Lung microvascular endothelial cell (primary cell): ENCODE results near the gene RARA. TPM values are rescaled to one million over a fixed set of nuclear protein-coding genes. Genes with fewer than 3 reads are reported as not detected.

ENCODE experiments used
- DNase-seq, 2 donors: peaks; one replicate each; pipeline versions ENCODE4 v3.0.0 to v3.0.0-alpha.2; 2010; ENCODE audit warnings: low read depth in 2 of 2
- total RNA-seq: library from RNA; depleted of rRNA; stranded (reverse); fragments of >200 nt; gene quantifications from 2 replicates; pipeline ENCODE4 v1.2.1, GENCODE V29; 2014

RARA gene
- total RNA-seq: 5.4 and 6.0 TPM in 2 replicates

- DNase-seq: peak in 1 of 2 donors; percentile 53
These were observed at the start of gene RARA for GRCh38 chr17:40309031-40309948. TSS of gene RARA (plus strand) at chr17:40309180. CDS start at chr17:40331219, 22,039 bp downstream.

- DNase-seq: no peak
These were observed 49.5 kb upstream of the RARA start for GRCh38 chr17:40259505-40259904.

GRCh38 chr17:40260528-40260927 is 48.5 kb upstream of the RARA start:
- DNase-seq: no peak

- no peak for DNase-seq
These were observed 44.4 kb upstream of the RARA start for GRCh38 chr17:40264458-40265185.

- no peak for DNase-seq
These were observed 43.6 kb upstream of the RARA start for GRCh38 chr17:40265337-40265736.

GRCh38 chr17:40266882-40267281 is 42.1 kb upstream of the RARA start:
- no peak for DNase-seq

GRCh38 chr17:40268141-40268712 is 40.8 kb upstream of the RARA start:
- DNase-seq: no peak

- no peak for DNase-seq
These were observed 30.6 kb upstream of the RARA start for GRCh38 chr17:40278414-40278813.

- no peak for DNase-seq
These were observed 29.6 kb upstream of the RARA start for GRCh38 chr17:40279402-40279801.

GRCh38 chr17:40281663-40282062 is 27.3 kb upstream of the RARA start:
- DNase-seq: no peak

GRCh38 chr17:40283662-40284061 is 25.3 kb upstream of the RARA start:
- peak in 1 of 2 donors; percentile 77 for DNase-seq

GRCh38 chr17:40284085-40284713 is 24.8 kb upstream of the RARA start:
- DNase-seq: peak; percentile 49 to 65

GRCh38 chr17:40286473-40286872 is 22.5 kb upstream of the RARA start:
- no peak for DNase-seq

GRCh38 chr17:40287159-40287493 is 21.9 kb upstream of the RARA start:
- DNase-seq: no peak

GRCh38 chr17:40287494-40288369 is 21.2 kb upstream of the RARA start, which contains the start of gene CDC6:
TSS of gene CDC6 (plus strand) at chr17:40287879. CDS start at chr17:40289421, 1,542 bp downstream.
- DNase-seq: peak; percentile 99

- peak; percentile 88 to 93 for DNase-seq
These were observed 18.2 kb upstream of the RARA start for GRCh38 chr17:40290629-40291280.

GRCh38 chr17:40291281-40291664 is 17.7 kb upstream of the RARA start:
- no peak for DNase-seq

- DNase-seq: peak; percentile 17 to 61
These were observed 15.6 kb upstream of the RARA start for GRCh38 chr17:40293363-40293762.

GRCh38 chr17:40295488-40296436 is 13.2 kb upstream of the RARA start:
- no peak for DNase-seq
